OCI-LY1 (cell line): ENCODE measurements around the gene MKX.

Experiments used
- CTCF ChIP-seq: fragments of 200-600 bp; sonication (generic), shearing (Covaris generic); IDR thresholded peaks from 2 replicates; pipeline ENCODE4 v1.5.1; 2017; ENCODE audit warnings: mild to moderate bottlenecking, antibody characterized with exemption, low read length, moderate library complexity, mixed read lengths
- EZH2 ChIP-seq: fragments of 200-600 bp; sonication (generic), shearing (Covaris generic); IDR thresholded peaks from 2 replicates; pipeline ENCODE4 v1.8.0; 2017; ENCODE audit warnings: borderline replicate concordance, mixed run types, mild to moderate bottlenecking, antibody characterized with exemption, low read length, moderate library complexity, mixed read lengths

GRCh38 chr10:27752673-27753237, 7.1 kb upstream of the MKX start:
- TF ChIP-seq CTCF, result no peak
- no peak for TF ChIP-seq EZH2
